Fibroblast of peridontal ligament (primary cell): ENCODE results near the gene CFAP299.
"Not testable (repeated sequence)": the region's sequence is repeated elsewhere in the genome, so short reads cannot be mapped to it uniquely, and the experiment has no call there.

Experiments used
- DNase-seq: peaks from one replicate; pipeline ENCODE4 v3.0.0-alpha.2; 2010; ENCODE audit errors: extremely low read depth

Gene CFAP299

GRCh38 chr4:80711956-80712355, 376.4 kb downstream of the CFAP299 start:
- no peak for DNase-seq

DNA sequence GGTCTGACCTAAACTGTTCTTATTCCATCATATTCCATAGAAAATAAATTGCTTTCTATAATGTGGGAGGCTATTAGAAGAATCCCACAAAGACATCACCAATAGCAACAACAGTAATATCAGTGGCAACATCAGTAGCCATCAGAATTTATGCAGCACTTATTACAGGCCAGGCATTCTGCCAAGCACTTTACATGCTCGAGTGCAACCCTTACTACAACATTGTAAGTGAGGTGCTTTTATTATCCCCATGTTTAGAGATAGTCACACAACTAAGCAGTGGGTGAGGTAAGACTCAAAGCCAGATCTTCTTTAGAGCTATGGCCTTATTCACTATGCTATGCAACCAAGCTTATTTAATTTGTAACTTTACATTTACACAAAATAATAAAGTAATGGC, 377.9 kb downstream of the CFAP299 start:
- DNase-seq = peak; percentile 40

GRCh38 chr4:80717204-80717603, 381.7 kb downstream of the CFAP299 start:
- DNase-seq = peak; percentile 59

GRCh38 chr4:80726471-80726870, 390.9 kb downstream of the CFAP299 start:
- no peak for DNase-seq

DNA sequence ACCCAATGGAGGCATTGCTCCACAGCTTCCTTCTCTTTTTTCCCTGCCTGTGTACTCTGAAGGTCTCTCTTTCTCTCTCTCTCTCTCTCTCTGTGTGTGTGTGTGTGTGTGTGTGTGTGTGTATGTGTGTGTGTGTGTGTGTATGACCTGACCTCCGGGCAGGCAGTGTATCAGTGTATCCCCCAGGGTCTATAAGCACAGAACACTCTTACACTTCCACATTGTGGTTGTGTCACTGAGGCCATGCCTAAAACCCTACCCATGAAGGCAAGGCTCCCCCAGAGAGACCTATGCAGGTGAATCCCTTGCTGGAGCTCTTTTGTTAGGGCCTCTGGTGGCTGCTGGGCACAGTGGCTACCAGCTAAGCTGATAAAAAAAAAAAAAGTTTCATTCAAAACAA, 394.6 kb downstream of the CFAP299 start:
- DNase-seq = no peak

DNA sequence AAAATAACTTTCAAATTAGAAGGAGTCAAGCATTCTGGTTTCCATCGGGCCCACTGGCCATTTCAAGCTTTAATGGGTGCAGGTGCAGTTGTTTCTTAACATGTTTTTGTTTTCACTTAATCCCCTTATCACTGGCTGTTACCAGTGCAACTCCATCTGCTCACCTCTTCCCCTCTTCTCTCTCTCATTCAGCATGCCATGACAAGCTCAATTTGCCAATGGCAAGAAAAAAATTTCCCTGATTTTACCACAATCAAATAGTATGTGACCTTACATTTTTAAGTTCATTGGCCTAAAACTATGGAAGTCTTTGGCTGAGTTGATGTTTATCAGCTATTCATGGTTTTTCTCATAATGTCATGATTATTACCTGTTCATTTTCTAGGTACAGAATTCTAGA, 395.9 kb downstream of the CFAP299 start:
- no peak for DNase-seq

- no peak for DNase-seq
Observed at GRCh38 chr4:80732010-80732409, 396.5 kb downstream of the CFAP299 start.

GRCh38 chr4:80740375-80740774, 404.8 kb downstream of the CFAP299 start:
- DNase-seq = no peak

GRCh38 chr4:80749558-80749957, 414.0 kb downstream of the CFAP299 start:
- DNase-seq = not testable (repeated sequence)

DNA sequence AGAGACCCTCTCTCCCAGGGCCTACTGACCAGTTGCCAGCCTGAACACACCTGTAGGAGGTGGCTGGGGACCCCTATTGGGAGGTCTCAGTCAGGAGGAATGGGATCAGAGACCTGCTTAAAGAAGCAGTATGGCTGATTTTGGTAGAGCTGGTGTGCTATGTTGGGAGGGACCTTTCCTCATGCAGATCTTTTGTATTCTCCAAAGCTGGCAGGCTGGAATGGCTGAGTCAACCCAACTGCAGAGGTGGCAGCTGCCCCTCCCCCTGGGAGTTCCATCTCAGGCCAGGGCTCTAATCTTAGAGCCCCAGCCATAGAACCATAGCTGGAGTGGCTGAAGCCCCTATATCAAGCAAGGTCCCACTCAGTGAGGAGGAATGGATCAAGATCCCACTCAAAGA, 415.7 kb downstream of the CFAP299 start:
- no peak for DNase-seq

- peak; percentile 5 for DNase-seq
Observed at GRCh38 chr4:80767944-80768343, 432.4 kb downstream of the CFAP299 start.

DNA sequence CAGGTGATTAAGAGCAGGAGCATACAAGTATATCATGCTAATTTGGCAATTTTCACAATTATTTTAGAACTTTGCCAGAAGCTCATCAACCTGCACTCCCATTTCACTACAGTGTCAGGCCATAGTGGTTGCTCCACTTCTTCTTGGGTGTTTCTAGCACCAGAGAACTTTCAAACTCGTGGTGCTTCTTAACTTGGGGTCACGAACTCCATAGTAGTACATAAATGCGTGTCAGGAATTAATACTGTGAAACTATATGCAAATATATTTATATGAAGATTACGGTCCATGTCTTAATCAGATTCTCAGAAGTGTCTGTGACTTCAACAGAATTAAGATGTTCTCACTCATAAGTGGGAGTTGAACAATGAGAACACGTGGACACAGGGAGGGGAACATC, 440.6 kb downstream of the CFAP299 start:
- DNase-seq = no peak

DNA sequence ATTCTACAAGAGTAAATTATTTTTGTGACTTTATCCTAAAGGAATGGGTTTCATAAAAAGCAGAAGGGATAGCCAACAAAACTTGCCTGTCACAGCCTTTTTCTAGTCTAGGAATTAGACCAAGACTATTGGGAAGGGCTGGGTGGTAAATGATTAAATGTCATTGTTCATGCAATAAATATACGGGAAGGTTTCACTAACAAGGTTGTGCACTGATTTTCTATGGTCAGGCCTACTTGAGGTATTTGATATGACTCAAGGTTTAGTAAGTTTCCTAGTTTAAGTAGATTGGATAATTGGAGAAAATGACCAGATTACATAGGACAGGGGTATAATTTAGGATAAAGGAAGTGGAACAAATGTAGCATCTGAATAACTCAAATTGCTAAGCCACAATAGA, 445.9 kb downstream of the CFAP299 start:
- DNase-seq = peak; percentile 3

DNA sequence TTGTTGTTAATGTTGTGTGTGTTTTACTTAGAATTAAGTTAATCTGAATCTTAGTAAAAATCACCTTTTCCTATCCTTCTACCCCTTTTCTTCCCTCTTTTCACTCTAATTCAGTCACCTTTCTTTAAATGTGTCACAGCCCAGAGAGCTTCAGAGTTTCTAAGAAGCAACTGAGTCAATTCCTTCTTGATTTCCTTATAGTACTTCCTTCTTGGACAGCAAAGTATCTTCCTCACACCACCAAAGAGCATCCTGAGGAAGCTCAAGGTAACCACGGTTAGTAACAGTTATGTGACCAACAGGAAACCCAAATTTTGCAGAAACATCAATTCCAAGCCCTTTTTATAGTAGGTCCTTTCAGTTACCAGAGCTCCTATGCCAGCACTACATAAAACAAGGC, 451.8 kb downstream of the CFAP299 start:
- DNase-seq = no peak

DNA sequence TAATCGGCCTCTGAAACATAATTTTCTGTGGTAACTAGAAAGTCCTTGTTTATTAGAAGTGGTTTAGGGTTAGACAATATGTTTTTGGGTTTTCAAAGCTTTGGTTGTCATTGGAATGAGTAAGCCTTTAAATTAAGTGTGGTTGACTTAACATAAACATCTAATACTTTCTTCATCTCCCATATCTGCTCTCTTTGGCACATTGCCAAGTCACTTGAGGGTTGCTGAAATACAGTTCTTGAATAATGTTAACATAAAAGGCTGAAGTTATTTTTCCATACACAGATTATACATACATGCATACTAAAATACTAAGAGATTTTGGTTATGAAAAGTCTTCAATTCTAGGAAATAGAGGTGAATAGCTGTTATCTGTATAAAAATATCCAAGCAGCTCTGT, 453.3 kb downstream of the CFAP299 start:
- peak; percentile 62 for DNase-seq

DNA sequence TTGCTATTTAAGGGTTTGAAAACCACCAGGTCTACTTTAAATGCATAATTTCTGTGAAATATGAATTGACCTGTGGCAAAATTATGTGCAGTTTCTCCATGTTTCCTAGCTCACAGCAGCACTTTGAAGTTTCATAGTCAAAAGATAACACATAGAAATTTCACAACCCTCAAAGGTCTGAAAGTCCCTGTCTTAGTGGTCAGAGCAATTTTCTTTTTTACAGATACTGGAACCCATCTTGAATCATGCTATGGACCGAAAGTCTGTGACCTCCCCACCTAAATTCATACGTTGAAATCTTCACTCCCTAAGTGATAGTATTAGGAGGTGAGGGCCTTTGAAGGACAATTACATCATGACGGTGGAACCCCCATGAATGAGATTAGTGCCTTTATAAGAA, 454.6 kb downstream of the CFAP299 start:
- no peak for DNase-seq

GRCh38 chr4:80793660-80794059, 458.1 kb downstream of the CFAP299 start:
- DNase-seq = not testable (repeated sequence)

DNA sequence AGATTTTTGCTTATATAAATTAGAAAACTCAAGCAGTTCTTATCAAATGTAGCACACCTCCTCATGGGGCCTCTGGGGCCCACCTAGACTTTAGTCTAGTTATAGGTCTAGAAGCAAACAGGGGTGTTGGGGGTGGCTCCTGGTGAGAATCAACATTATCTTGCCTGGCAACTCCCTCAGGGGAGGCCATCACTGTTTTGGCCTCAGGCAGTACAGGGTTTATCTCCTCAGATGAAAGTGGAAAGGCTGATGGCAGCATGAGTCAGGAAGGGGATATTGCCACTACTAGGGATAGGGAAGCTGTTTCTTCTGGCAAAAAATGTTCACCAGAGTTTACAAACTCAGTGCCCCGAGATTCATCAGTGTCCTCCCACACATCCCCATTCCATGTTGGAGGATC, 462.6 kb downstream of the CFAP299 start:
- no peak for DNase-seq

GRCh38 chr4:80800719-80801118, 465.2 kb downstream of the CFAP299 start:
- DNase-seq = not testable (repeated sequence)

DNA sequence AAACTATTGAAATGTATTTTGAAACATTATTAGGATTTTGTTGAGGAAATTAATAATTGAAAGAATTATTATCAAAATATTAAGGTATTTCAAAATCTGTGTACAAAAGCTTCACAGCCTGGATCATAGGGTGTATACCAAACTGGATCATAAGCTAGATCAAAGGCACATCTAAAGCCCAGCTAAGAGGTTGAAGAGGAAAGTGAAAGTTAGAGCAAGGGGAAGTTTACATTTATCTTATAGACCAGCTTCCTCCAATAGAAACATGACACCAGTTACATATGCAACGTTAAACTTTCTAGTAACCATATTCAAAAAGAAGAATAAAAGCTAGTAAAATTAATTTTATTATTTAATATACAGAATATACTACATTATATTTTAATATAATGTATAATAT, 467.8 kb downstream of the CFAP299 start:
- DNase-seq = no peak

GRCh38 chr4:80806472-80806871, 470.9 kb downstream of the CFAP299 start:
- no peak for DNase-seq

- peak; percentile 16 for DNase-seq
Observed at GRCh38 chr4:80809039-80809729, 473.7 kb downstream of the CFAP299 start.

- DNase-seq = no peak
Observed at GRCh38 chr4:80811406-80811805, 475.9 kb downstream of the CFAP299 start.

GRCh38 chr4:80812145-80812544, 476.6 kb downstream of the CFAP299 start:
- no peak for DNase-seq
